HepG2 (cell line): Measurements from ENCODE around the gene EFNA2. TPM values are rescaled to one million over a fixed set of nuclear protein-coding genes. Genes with fewer than 3 reads are reported as not detected.
A peak's percentile ranks its signal among the peaks of the same experiment; 100 is the strongest.

ENCODE experiments used
- ETV6 ChIP-seq: sonication (generic); formaldehyde crosslinking; conservative IDR thresholded peaks from 2 replicates; pipeline ENCODE4 v1.4.0; 2020; ENCODE audit warnings: missing genetic modification reagents
- GTF3A ChIP-seq: sonication (generic); formaldehyde crosslinking; conservative IDR thresholded peaks from 2 replicates; pipeline ENCODE4 v1.4.0; 2020; ENCODE audit warnings: mild to moderate bottlenecking, missing genetic modification reagents
- HNRNPUL1 ChIP-seq: fragments of 200-400 bp; formaldehyde crosslinking; IDR thresholded peaks from 2 replicates; pipeline ENCODE4 v1.6.1; 2017; ENCODE audit warnings: low read depth, mild to moderate bottlenecking, low read length, moderate library complexity
- KAT7 ChIP-seq: IDR thresholded peaks from 2 replicates; pipeline ENCODE4 v1.6.1; 2018; ENCODE audit warnings: borderline replicate concordance, missing compliant biosample characterization
- KDM4B ChIP-seq: sonication (generic); formaldehyde crosslinking; IDR thresholded peaks from 2 replicates; pipeline ENCODE4 v1.4.0; 2020; ENCODE audit warnings: missing genetic modification reagents
- MIER3 ChIP-seq: IDR thresholded peaks from 2 replicates; pipeline ENCODE4 v1.6.1; 2016; ENCODE audit warnings: missing compliant biosample characterization, borderline replicate concordance
- MIXL1 ChIP-seq: IDR thresholded peaks from 2 replicates; pipeline ENCODE4 v1.6.1; 2016
- MLXIP ChIP-seq: sonication (generic); formaldehyde crosslinking; IDR thresholded peaks from 2 replicates; pipeline ENCODE4 v1.9.0; 2021; ENCODE audit warnings: missing genetic modification reagents, borderline replicate concordance
- MXI1 ChIP-seq: IDR thresholded peaks from 3 replicates; pipeline ENCODE4 v1.6.1; 2012; ENCODE audit warnings: low read depth, low read length, inconsistent platforms, borderline replicate concordance
- NR2F2 ChIP-seq: IDR thresholded peaks from 2 replicates; pipeline ENCODE4 v1.6.1; 2012; ENCODE audit warnings: low read depth, inconsistent platforms, borderline replicate concordance
- NR3C1 ChIP-seq: sonication (generic); formaldehyde crosslinking; IDR thresholded peaks from 2 replicates; pipeline ENCODE4 v1.4.0; 2020; ENCODE audit warnings: missing genetic modification reagents
- PAX8 ChIP-seq: sonication (generic); formaldehyde crosslinking; IDR thresholded peaks from 2 replicates; pipeline ENCODE4 v1.8.0; 2022; ENCODE audit warnings: mild to moderate bottlenecking, missing genetic modification reagents, borderline replicate concordance
- PHF5A ChIP-seq: IDR thresholded peaks from one replicate; pipeline ENCODE4 v1.6.1; 2018; ENCODE audit warnings: low read depth, missing genetic modification reagents; ENCODE audit not compliant: unreplicated experiment
- RAD21 ChIP-seq: fragments of 450-650 bp; formaldehyde crosslinking; IDR thresholded peaks from 2 replicates; pipeline ENCODE4 v1.5.0; 2020; ENCODE audit warnings: mild to moderate bottlenecking
- RARA ChIP-seq: IDR thresholded peaks from 2 replicates; pipeline ENCODE4 v1.6.1; 2016; ENCODE audit warnings: missing genetic modification reagents, missing compliant biosample characterization
- RNF2 ChIP-seq: fragments of 450-650 bp; conservative IDR thresholded peaks from 2 replicates; pipeline ENCODE4 v1.6.1; 2016; ENCODE audit warnings: low read depth
- SAP130 ChIP-seq: IDR thresholded peaks from 2 replicates; pipeline ENCODE4 v1.6.1; 2016; ENCODE audit warnings: low read depth
- SIX4 ChIP-seq: sonication (generic); formaldehyde crosslinking; IDR thresholded peaks from 2 replicates; pipeline ENCODE4 v1.4.0; 2020; ENCODE audit warnings: missing genetic modification reagents
- SMAD1 ChIP-seq: sonication (generic); formaldehyde crosslinking; IDR thresholded peaks from 2 replicates; pipeline ENCODE4 v1.4.0; 2020; ENCODE audit warnings: missing genetic modification reagents, low read depth, mild to moderate bottlenecking, borderline replicate concordance
- ZBTB33 ChIP-seq: sonication (generic); formaldehyde crosslinking; IDR thresholded peaks from 2 replicates; pipeline ENCODE4 v1.4.0; 2020; ENCODE audit warnings: missing genetic modification reagents
- ZFP36L2 ChIP-seq: sonication (generic); formaldehyde crosslinking; IDR thresholded peaks from 2 replicates; pipeline ENCODE4 v1.4.0; 2020; ENCODE audit warnings: missing genetic modification reagents
- ZNF121 ChIP-seq: sonication (generic); formaldehyde crosslinking; IDR thresholded peaks from 2 replicates; pipeline ENCODE4 v1.5.0; 2020; ENCODE audit warnings: mild to moderate bottlenecking, missing genetic modification reagents
- ZNF33B ChIP-seq: sonication (generic); formaldehyde crosslinking; IDR thresholded peaks from 2 replicates; pipeline ENCODE4 v1.5.1; 2020; ENCODE audit warnings: mild to moderate bottlenecking, missing genetic modification reagents
- ZNF382 ChIP-seq: sonication (generic); formaldehyde crosslinking; IDR thresholded peaks from 2 replicates; pipeline ENCODE4 v1.5.0; 2020; ENCODE audit warnings: missing genetic modification reagents, mild to moderate bottlenecking, borderline replicate concordance
- ZNF468 ChIP-seq: sonication (generic); formaldehyde crosslinking; IDR thresholded peaks from 2 replicates; pipeline ENCODE4 v1.8.0; 2022; ENCODE audit warnings: mild to moderate bottlenecking, moderate library complexity, missing genetic modification reagents
- ZNF577 ChIP-seq: sonication (generic); formaldehyde crosslinking; IDR thresholded peaks from 2 replicates; pipeline ENCODE4 v1.4.0; 2020; ENCODE audit warnings: mild to moderate bottlenecking, low read depth, missing genetic modification reagents, borderline replicate concordance
- ZNF616 ChIP-seq: sonication (generic); formaldehyde crosslinking; IDR thresholded peaks from 2 replicates; pipeline ENCODE4 v1.5.0; 2020; ENCODE audit warnings: low read depth, mild to moderate bottlenecking, missing genetic modification reagents
- ZNF841 ChIP-seq: sonication (generic); formaldehyde crosslinking; IDR thresholded peaks from 2 replicates; pipeline ENCODE4 v1.8.1; 2023; ENCODE audit warnings: missing genetic modification reagents, borderline replicate concordance
- ZSCAN12 ChIP-seq: sonication (generic); formaldehyde crosslinking; IDR thresholded peaks from 2 replicates; pipeline ENCODE4 v1.9.0; 2021; ENCODE audit warnings: mild to moderate bottlenecking, missing genetic modification reagents
- polyA plus RNA-seq, 8 experiments: library from polyadenylated mRNA; depleted of rRNA in 3 of 8; stranded (reverse) in 7 of 8; unstranded in 1 of 8; fragments of >200 nt; fragmentation: Illumina TruSeq in 4 of 8; extraction: Trizol in 4 of 8; gene quantifications; 2 replicates each; pipeline versions ENCODE4 v1.2.1 to v1.2.3, GENCODE V29; 2011 to 2016; ENCODE audit warnings: low read depth in 4 of 8, missing spikeins in 1 of 8, mixed read lengths in 1 of 8; ENCODE audit not compliant: insufficient read depth in 1 of 8
- total RNA-seq, 5 experiments: library from RNA; depleted of rRNA; stranded (reverse); fragments of >200 nt; fragmentation: Illumina TruSeq; extraction: Trizol; gene quantifications; 2 replicates each; pipeline ENCODE4 v1.2.3, GENCODE V29; 2016; ENCODE audit warnings: low read depth in 1 of 5

Gene EFNA2
- total and polyA plus RNA-seq, 2 of the 13 experiments (the other 11 are each of a cell fraction or from before 2014, with no cell fraction given), result 6.0 to 9.9 TPM

- TF ChIP-seq PHF5A (CRISPR knock-in tag), result no peak
- TF ChIP-seq NR2F2, result no peak
- TF ChIP-seq HNRNPUL1, result no peak
- TF ChIP-seq MLXIP, result no peak
- no peak for TF ChIP-seq ZNF577 (CRISPR knock-in tag)
- no peak for TF ChIP-seq MIER3
- TF ChIP-seq RNF2, result no peak
- TF ChIP-seq ZNF33B, result no peak
- peak; percentile 48; the same call in 1 of the 2 replicates for TF ChIP-seq ZSCAN12 (CRISPR knock-in tag)
- 0 out of 2 replicates have a peak, but pooled peaks have one; percentile 12 for TF ChIP-seq MIXL1 (CRISPR knock-in tag)
- TF ChIP-seq GTF3A, result 0 out of 2 replicates have a peak, but pooled peaks have one; percentile 35
- TF ChIP-seq RARA, result peak; percentile 48; the same call in 1 of the 2 replicates
- TF ChIP-seq RAD21 (CRISPR knock-in tag), result peak; percentile 26
- TF ChIP-seq NR3C1 (CRISPR knock-in tag), result no peak
- no peak for TF ChIP-seq ZNF382
- no peak for TF ChIP-seq PAX8 (CRISPR knock-in tag)
- 0 out of 2 replicates have a peak, but pooled peaks have one; percentile 58 for TF ChIP-seq ETV6 (CRISPR knock-in tag)
- TF ChIP-seq KAT7, result no peak
- 0 out of 2 replicates have a peak, but pooled peaks have one; percentile 69 for TF ChIP-seq ZNF616 (CRISPR knock-in tag)
- no peak for TF ChIP-seq ZNF841 (CRISPR knock-in tag)
- peak; percentile 23; the same call in 1 of the 2 replicates for TF ChIP-seq ZBTB33 (CRISPR knock-in tag)
- no peak for TF ChIP-seq ZNF121
- peak; percentile 71 for TF ChIP-seq SAP130 (CRISPR knock-in tag)
- no peak for TF ChIP-seq SIX4 (CRISPR knock-in tag)
- peak; percentile 30; the same call in 1 of the 3 replicates for TF ChIP-seq MXI1
- TF ChIP-seq ZNF468, result no peak
- TF ChIP-seq ZFP36L2 (CRISPR knock-in tag), result no peak
- TF ChIP-seq SMAD1 (CRISPR knock-in tag), result no peak
- TF ChIP-seq KDM4B (CRISPR knock-in tag), result no peak; the same call in 1 of the 2 replicates
Measured at GRCh38 chr19:1248139-1248785, 37.4 kb upstream of the EFNA2 start, which contains the start of gene MIDN (continued).
